HepG2 (cell line): ENCODE results near the gene PDZD2. TPM values are rescaled to one million over a fixed set of nuclear protein-coding genes. Genes with fewer than 3 reads are reported as not detected.

Experiments
- AKAP8 ChIP-seq: sonication (generic); formaldehyde crosslinking; IDR thresholded peaks from 2 replicates; pipeline ENCODE4 v1.5.1; 2020; ENCODE audit warnings: mild to moderate bottlenecking, missing genetic modification reagents
- ARID5B ChIP-seq: IDR thresholded peaks from 2 replicates; pipeline ENCODE4 v1.4.0; 2020; ENCODE audit warnings: mild to moderate bottlenecking, missing genetic modification reagents
- ATAD3A ChIP-seq: sonication (generic); formaldehyde crosslinking; IDR thresholded peaks from 2 replicates; pipeline ENCODE4 v1.4.0; 2020; ENCODE audit warnings: missing genetic modification reagents
- CEBPG ChIP-seq: IDR thresholded peaks from 2 replicates; pipeline ENCODE4 v1.6.1; 2016
- EEA1 ChIP-seq: sonication (generic); formaldehyde crosslinking; IDR thresholded peaks from 2 replicates; pipeline ENCODE4 v1.5.1; 2020; ENCODE audit warnings: mild to moderate bottlenecking, missing genetic modification reagents, borderline replicate concordance
- ESRRA ChIP-seq: sonication (generic); formaldehyde crosslinking; IDR thresholded peaks from 2 replicates; pipeline ENCODE4 v1.5.1; 2020; ENCODE audit warnings: mild to moderate bottlenecking, low read depth, missing genetic modification reagents
- FOSL2 ChIP-seq: sonication (generic); formaldehyde crosslinking; IDR thresholded peaks from 2 replicates; pipeline ENCODE4 v1.4.0; 2020; ENCODE audit warnings: missing genetic modification reagents
- KLF16 ChIP-seq, 2 experiments: sonication (generic) in 1 of 2; formaldehyde crosslinking in 1 of 2; IDR thresholded peaks; 2 replicates each; pipeline versions ENCODE4 v1.6.1 to v1.8.0; 2016 to 2023; ENCODE audit warnings: missing genetic modification reagents in 2 of 2, missing compliant biosample characterization in 1 of 2
- POGZ ChIP-seq: sonication (generic); formaldehyde crosslinking; IDR thresholded peaks from 2 replicates; pipeline ENCODE4 v1.4.0; 2020; ENCODE audit warnings: mild to moderate bottlenecking, missing genetic modification reagents
- RBM22 ChIP-seq: fragments of 200-400 bp; formaldehyde crosslinking; optimal IDR thresholded peaks from 2 replicates; pipeline ENCODE3; 2017; ENCODE audit warnings: mild to moderate bottlenecking, low read length, moderate library complexity
- SIN3B ChIP-seq: fragments of 150-350 bp; IDR thresholded peaks from 2 replicates; pipeline ENCODE4 v1.6.1; 2014; ENCODE audit warnings: low read length
- TEF ChIP-seq: sonication (generic); formaldehyde crosslinking; IDR thresholded peaks from 2 replicates; pipeline ENCODE4 v1.5.0; 2020; ENCODE audit warnings: missing genetic modification reagents
- TGIF2 ChIP-seq: IDR thresholded peaks from 2 replicates; pipeline ENCODE4 v1.6.1; 2016; ENCODE audit warnings: control low read depth, missing compliant biosample characterization
- TMF1 ChIP-seq: sonication (generic); formaldehyde crosslinking; IDR thresholded peaks from 2 replicates; pipeline ENCODE4 v1.8.1; 2022; ENCODE audit warnings: low read depth, missing genetic modification reagents
- USF2 ChIP-seq, 2 experiments: sonication (generic) in 1 of 2; formaldehyde crosslinking in 1 of 2; IDR thresholded peaks; 2 replicates each; pipeline versions ENCODE4 v1.5.1 to v1.6.1; 2011 to 2020; ENCODE audit warnings: borderline replicate concordance in 1 of 2, low read depth in 1 of 2, low read length in 1 of 2, mild to moderate bottlenecking in 1 of 2, missing genetic modification reagents in 1 of 2, moderate library complexity in 1 of 2
- ZFX ChIP-seq: sonication (generic); formaldehyde crosslinking; IDR thresholded peaks from 2 replicates; pipeline ENCODE4 v1.4.0; 2020; ENCODE audit warnings: mild to moderate bottlenecking, low read depth, missing genetic modification reagents, moderate library complexity
- ZNF260 ChIP-seq: sonication (generic); formaldehyde crosslinking; IDR thresholded peaks from 2 replicates; pipeline ENCODE4 v1.4.0; 2020; ENCODE audit warnings: missing genetic modification reagents, low read depth, mild to moderate bottlenecking, borderline replicate concordance
- ZNF343 ChIP-seq: sonication (generic); formaldehyde crosslinking; IDR thresholded peaks from 2 replicates; pipeline ENCODE4 v1.4.0; 2020; ENCODE audit warnings: mild to moderate bottlenecking, missing genetic modification reagents
- ZNF383 ChIP-seq: sonication (generic); formaldehyde crosslinking; IDR thresholded peaks from 2 replicates; pipeline ENCODE4 v1.4.0; 2020; ENCODE audit warnings: missing genetic modification reagents, mild to moderate bottlenecking, borderline replicate concordance
- ZNF543 ChIP-seq: sonication (generic); formaldehyde crosslinking; IDR thresholded peaks from 2 replicates; pipeline ENCODE4 v1.4.0; 2020; ENCODE audit warnings: mild to moderate bottlenecking, missing genetic modification reagents
- ZNF563 ChIP-seq: sonication (generic); formaldehyde crosslinking; IDR thresholded peaks from 2 replicates; pipeline ENCODE4 v1.8.0; 2022; ENCODE audit warnings: mild to moderate bottlenecking, moderate library complexity, missing genetic modification reagents
- ZNF576 ChIP-seq: sonication (generic); formaldehyde crosslinking; IDR thresholded peaks from 2 replicates; pipeline ENCODE4 v1.4.0; 2020; ENCODE audit warnings: mild to moderate bottlenecking, missing genetic modification reagents
- ZNF891 ChIP-seq: sonication (generic); formaldehyde crosslinking; IDR thresholded peaks from 2 replicates; pipeline ENCODE4 v1.5.0; 2020; ENCODE audit warnings: mild to moderate bottlenecking, missing genetic modification reagents
- polyA plus RNA-seq, 8 experiments: library from polyadenylated mRNA; depleted of rRNA in 3 of 8; stranded (reverse) in 7 of 8; unstranded in 1 of 8; fragments of >200 nt; fragmentation: Illumina TruSeq in 4 of 8; extraction: Trizol in 4 of 8; gene quantifications; 2 replicates each; pipeline versions ENCODE4 v1.2.1 to v1.2.3, GENCODE V29; 2011 to 2016; ENCODE audit warnings: low read depth in 4 of 8, missing spikeins in 1 of 8, mixed read lengths in 1 of 8; ENCODE audit not compliant: insufficient read depth in 1 of 8
- total RNA-seq, 5 experiments: library from RNA; depleted of rRNA; stranded (reverse); fragments of >200 nt; fragmentation: Illumina TruSeq; extraction: Trizol; gene quantifications; 2 replicates each; pipeline ENCODE4 v1.2.3, GENCODE V29; 2016; ENCODE audit warnings: low read depth in 1 of 5

Gene PDZD2
- total and polyA plus RNA-seq, 2 of the 13 experiments (the other 11 are each of a cell fraction or from before 2014, with no cell fraction given): 0.04 TPM; not detected in 1

- 0 out of 2 replicates have a peak, but pooled peaks have one; percentile 9 for TF ChIP-seq ARID5B (CRISPR knock-in tag)
- peak; percentile 84 for TF ChIP-seq CEBPG (CRISPR knock-in tag)
- no peak for TF ChIP-seq TEF
- TF ChIP-seq ZNF891 (CRISPR knock-in tag): no peak
- no peak for TF ChIP-seq TMF1 (CRISPR knock-in tag)
- TF ChIP-seq ZNF543 (CRISPR knock-in tag): no peak
- TF ChIP-seq ZNF576: no peak
- no peak for TF ChIP-seq TGIF2 (CRISPR knock-in tag)
- no peak for TF ChIP-seq ATAD3A (CRISPR knock-in tag)
- TF ChIP-seq KLF16 (CRISPR knock-in tag; IDR thresholded peaks at IDR 0.05): no peak
- TF ChIP-seq EEA1: no peak
- peak; percentile 85 for TF ChIP-seq FOSL2 (CRISPR knock-in tag)
- TF ChIP-seq ESRRA (CRISPR knock-in tag): no peak
- TF ChIP-seq USF2 (IDR thresholded peaks at IDR 0.05; ENCODE audit: low read depth, low read length): no peak
- no peak for TF ChIP-seq USF2 (CRISPR knock-in tag; IDR thresholded peaks at IDR 0.05; ENCODE audit: borderline replicate concordance)
- no peak for TF ChIP-seq ZNF563 (CRISPR knock-in tag)
- TF ChIP-seq POGZ (CRISPR knock-in tag): no peak
- TF ChIP-seq ZNF260: no peak
- TF ChIP-seq ZNF343 (CRISPR knock-in tag): no peak
- no peak for TF ChIP-seq ZNF383 (CRISPR knock-in tag)
- no peak for TF ChIP-seq AKAP8 (CRISPR knock-in tag)
- no peak for TF ChIP-seq RBM22
- TF ChIP-seq ZFX (CRISPR knock-in tag): no peak
- TF ChIP-seq SIN3B: no peak
Measured at GRCh38 chr5:32027717-32028458, 389.0 kb downstream of the PDZD2 start (continued).
